ENCODE data around the gene SLC39A11.

SLC39A11 gene

GRCh38 chr17:72886622-72887021 is 205.9 kb downstream of the SLC39A11 start:
- no peak overlapping the region for H3K4me3 ChIP-seq (replicated peaks; ENCODE audit: insufficient read depth, low read length)
- DNase-seq (ENCODE audit: low read depth in 1 of 2, low spot score in 1 of 2): no peak
- TF ChIP-seq GABPA (IDR thresholded peaks at IDR 0.05; ENCODE audit: low read depth) (no peak), CTCF (IDR thresholded peaks at IDR 0.05; ENCODE audit: insufficient read depth, low read length) (no peak), REST (IDR thresholded peaks at IDR 0.05; ENCODE audit: insufficient replicate concordance, low read depth) (no peak), SPI1 (IDR thresholded peaks at IDR 0.05; ENCODE audit: borderline replicate concordance, low read depth) (no peak)
- no peaks in the 10 kb centered on the region for H3K27me3 ChIP-seq (ENCODE audit: insufficient read depth, poor library complexity, severe bottlenecking)
- no peak overlapping the region for H3K27ac ChIP-seq (replicated peaks)

- no peak for TF ChIP-seq SPI1 (IDR thresholded peaks at IDR 0.05; ENCODE audit: borderline replicate concordance, low read depth)
- no peak for TF ChIP-seq CTCF (IDR thresholded peaks at IDR 0.05; ENCODE audit: insufficient read depth, low read length)
- TF ChIP-seq POLR2AphosphoS5 (IDR thresholded peaks at IDR 0.05; ENCODE audit: low read depth): no peak
- TF ChIP-seq REST (IDR thresholded peaks at IDR 0.05; ENCODE audit: insufficient replicate concordance, low read depth): no peak
- TF ChIP-seq GABPA (IDR thresholded peaks at IDR 0.05; ENCODE audit: low read depth): no peak
These were observed 208.4 kb downstream of the SLC39A11 start for GRCh38 chr17:72884066-72884465.

GRCh38 chr17:72883351-72883750 is 209.1 kb downstream of the SLC39A11 start:
- no peak for DNase-seq (ENCODE audit: low read depth in 1 of 2, low spot score in 1 of 2)

More at GRCh38 chr17:72884066-72884465, 208.4 kb downstream of the SLC39A11 start:
- H3K27ac ChIP-seq (replicated peaks): no peak overlapping the region
- H3K27me3 ChIP-seq (ENCODE audit: insufficient read depth, poor library complexity, severe bottlenecking): no peaks in the 10 kb centered on the region
- H3K4me3 ChIP-seq (replicated peaks; ENCODE audit: insufficient read depth, low read length): no peak overlapping the region
- DNase-seq (ENCODE audit: low read depth in 1 of 2, low spot score in 1 of 2): no peak

GRCh38 chr17:72882426-72882825 is 210.1 kb downstream of the SLC39A11 start:
- no peak for DNase-seq (ENCODE audit: low read depth in 1 of 2, low spot score in 1 of 2)
- no peak for TF ChIP-seq CTCF (IDR thresholded peaks at IDR 0.05; ENCODE audit: insufficient read depth, low read length)
- TF ChIP-seq SPI1 (IDR thresholded peaks at IDR 0.05; ENCODE audit: borderline replicate concordance, low read depth): no peak
- H3K27ac ChIP-seq (replicated peaks): no peak overlapping the region
- no peak overlapping the region for H3K4me3 ChIP-seq (replicated peaks; ENCODE audit: insufficient read depth, low read length)
- no peaks in the 10 kb centered on the region for H3K27me3 ChIP-seq (ENCODE audit: insufficient read depth, poor library complexity, severe bottlenecking)

More at GRCh38 chr17:72883351-72883750, 209.1 kb downstream of the SLC39A11 start:
- no peak for TF ChIP-seq POLR2AphosphoS5 (IDR thresholded peaks at IDR 0.05; ENCODE audit: low read depth)
- Histone ChIP-seq H3K27me3 (ENCODE audit: insufficient read depth, poor library complexity, severe bottlenecking) (no peaks in the 10 kb centered on the region), H3K4me3 (replicated peaks; ENCODE audit: insufficient read depth, low read length) (no peak overlapping the region), H3K27ac (replicated peaks) (no peak overlapping the region)

All from HL-60 (cell line).